Stimulated activated CD8-positive, alpha-beta memory T cell treated with anti-CD3 and anti-CD28 coated beads, Interleukin-15, amount 100 ng/mL, for 4 hours (primary cell): ENCODE results near the gene PROM2.

ENCODE experiments used
- DNase-seq, 2 donors: peaks; one replicate each; pipeline ENCODE4 v3.0.0-alpha.2; 2020; ENCODE audit warnings: low read depth in 2 of 2

The PROM2 gene

DNA sequence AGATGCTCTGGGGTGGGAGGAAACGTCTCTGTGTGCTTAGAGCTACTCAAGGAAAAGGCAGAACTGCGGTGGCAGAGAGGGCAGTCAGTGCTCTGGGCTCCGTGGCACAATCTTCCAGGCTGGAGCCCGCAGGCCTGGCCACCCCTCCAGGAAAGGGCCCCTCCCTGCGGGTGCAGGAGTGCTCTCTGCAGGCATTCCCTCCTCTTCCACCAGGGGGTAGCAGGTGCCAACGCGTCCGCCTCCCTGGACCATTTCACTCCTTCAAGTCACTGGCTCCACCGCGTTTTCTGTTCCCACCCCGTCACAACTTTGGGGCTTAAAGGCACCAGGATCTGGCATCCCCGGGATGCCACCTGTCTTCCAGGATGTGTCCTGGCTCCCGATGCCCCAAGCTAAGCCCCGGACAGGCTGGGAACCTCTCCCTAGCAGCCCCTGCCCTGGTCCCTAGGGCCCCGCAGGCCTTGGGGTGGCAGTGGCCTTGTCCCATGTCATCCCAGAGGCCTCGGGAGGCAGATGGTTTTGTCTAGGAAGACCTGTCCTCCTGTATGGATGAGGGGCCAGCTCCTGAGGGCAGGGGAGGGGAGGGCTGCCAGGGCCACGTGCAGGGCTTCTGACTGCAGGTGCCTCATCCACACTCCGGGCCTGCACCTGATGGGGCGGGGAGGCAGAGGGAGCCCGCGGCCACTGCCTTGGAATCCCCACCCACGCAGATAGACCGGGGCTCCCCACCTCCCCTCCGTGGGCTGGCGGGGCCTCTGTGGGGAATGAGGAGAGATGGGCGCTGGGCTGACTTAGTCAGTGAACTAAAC is 49.3 kb downstream of the PROM2 start:
- no peak for DNase-seq

DNA sequence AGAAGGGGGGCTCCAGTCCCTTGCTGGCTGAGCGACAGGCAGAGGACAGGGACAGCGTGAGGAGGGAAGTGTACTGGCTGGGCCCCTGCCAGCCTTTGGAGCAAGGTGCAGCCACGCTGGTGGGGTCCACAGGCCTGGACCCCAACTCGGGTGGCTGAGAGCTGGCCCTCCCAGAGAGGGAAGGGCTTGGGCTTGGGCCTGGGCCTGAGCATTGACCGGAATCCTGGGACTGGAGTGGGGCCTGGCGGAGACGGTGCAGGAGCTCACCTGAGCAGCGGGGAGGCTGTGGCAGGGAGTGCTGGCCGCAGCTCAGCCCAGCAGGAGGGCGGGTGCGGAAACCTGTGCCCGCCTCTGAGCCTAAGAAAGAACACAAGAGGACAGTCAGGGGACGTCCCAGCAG is 50.8 kb downstream of the PROM2 start:
- no peak for DNase-seq

DNA sequence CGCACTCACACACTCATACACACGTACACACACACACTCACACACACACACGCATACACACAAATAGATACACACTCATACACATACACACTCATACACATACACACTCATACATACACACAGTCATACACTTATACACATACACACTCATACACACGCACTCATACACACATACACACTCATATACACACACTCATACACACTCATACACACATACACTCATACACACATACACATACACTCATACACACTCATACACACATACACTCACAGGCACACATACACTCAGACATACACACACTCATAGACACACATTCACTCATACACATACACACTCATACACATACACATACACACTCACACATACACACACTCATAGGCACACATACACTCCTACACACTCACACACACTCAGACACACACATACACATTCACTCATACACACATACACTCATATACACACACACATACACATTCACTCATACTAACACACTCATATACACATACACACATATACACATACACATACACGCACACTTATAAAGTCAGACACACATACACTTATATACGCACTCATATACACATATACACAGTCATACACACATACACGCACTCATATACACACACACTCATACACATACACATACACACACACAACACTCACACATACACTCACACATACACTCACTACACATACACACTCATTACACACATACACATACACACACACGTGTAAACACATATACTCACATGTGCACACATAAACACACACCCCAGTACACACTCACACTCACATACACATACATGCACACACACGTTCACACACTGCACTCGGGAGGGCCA is 51.6 kb downstream of the PROM2 start:
- DNase-seq = no peak

DNA sequence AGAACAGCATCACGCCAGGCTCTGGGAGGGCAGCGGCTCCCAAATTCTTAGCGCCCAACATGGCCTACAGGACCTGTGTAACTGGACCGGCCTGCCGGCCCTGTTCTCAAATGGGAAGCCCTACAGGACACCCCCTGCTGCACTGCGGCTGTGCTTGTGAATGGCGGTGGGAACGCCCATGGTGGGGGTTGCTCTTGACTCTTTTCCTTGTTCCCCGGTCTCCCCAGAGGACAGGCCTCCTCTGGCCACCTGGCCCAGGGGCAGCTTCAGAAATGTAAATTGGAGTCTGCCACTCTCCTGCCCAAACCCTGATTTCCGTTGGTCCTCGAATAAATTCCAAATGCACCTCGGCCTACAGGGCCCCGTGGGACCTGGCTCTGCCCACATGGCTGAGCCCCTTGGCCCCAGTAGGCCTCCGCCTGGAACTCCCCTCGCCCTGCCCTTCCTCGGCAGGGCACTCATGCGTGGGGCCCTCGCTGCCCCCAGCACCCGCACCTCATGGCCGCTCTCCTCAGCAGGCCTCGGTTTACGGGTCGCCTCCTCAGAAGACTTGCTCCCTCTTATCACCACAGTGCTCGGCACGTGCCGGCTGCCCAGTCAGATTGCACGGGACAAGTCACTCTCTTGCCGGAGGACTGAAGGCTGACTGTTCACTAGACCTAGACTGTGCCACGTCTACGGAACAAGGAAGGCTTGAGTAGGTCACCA is 52.3 kb downstream of the PROM2 start:
- DNase-seq = no peak

DNA sequence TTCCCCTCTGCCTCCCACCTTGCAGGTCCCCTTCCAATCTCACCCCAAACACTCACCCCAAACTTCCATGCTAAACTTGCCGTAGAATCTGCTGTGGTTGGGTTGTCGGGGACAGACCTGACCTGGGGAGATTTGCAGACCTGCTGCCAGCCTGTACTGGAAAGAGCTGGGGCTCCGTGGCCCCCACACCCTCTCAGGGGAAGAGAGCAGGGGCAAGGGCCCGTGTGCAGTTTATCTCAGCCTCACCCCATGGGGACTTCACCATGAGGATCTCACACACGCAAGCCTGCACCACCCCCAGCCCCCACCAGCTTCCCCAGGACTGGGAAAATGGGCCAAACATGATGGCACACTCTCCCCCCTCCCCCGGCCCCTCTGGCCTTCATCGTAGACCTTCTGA is 53.6 kb downstream of the PROM2 start:
- DNase-seq = no peak

DNA sequence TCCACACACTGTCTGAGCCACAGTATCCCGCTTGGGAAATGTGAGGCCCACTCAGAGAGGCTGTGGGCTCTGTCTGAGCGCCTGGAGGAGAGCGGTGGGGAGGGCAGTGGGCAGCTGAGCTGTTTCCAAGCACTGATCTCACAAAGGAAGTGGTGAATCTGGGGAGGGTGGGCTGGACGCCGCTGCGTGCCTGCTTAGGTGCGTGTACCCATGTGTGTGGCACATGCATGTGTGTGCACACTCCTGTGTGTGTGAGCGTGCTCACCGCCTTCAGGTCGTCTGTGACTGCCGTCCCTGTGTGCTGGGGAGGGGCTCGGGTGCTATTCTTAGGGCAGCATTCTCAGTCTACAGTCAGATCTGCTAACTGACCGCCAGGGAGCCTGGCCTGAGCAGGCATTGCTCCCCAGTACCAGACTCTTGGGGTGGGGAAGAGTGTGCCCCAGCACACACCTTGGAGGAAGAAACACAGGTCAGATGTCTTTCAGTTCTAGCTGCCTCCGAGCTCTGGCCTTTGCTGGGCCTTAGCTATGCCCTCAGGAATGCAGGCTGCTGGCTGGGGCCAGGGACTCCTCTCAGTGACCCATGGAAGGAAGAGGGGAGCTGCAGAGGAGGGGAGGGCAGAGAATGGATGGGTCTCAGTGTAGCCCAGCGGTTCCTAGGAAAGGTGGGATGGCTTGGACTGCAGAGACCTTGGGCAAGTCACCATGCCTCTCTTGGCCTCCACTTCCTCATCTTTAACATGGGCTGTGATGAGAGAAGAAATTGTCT is 54.3 kb downstream of the PROM2 start:
- DNase-seq = no peak

DNA sequence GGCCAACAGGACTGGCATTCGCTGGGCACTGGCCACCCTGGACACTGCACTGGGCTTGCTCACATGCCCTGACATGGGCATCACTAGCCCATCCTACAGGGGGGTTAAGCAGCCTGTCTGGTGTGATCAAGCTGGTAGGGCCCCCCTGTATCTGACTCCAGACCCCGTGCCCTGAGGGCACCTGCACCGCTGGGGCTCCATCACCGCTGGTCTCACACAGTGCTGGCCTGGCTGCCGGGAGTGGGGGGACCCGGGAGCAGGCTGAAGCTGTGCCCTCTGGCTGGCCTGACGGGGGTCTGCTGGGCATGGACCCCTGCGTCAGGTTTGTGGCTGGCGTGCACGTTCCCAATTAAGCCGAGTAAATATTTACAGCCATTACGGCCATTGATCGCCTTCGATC is 55.2 kb downstream of the PROM2 start:
- no peak for DNase-seq

DNA sequence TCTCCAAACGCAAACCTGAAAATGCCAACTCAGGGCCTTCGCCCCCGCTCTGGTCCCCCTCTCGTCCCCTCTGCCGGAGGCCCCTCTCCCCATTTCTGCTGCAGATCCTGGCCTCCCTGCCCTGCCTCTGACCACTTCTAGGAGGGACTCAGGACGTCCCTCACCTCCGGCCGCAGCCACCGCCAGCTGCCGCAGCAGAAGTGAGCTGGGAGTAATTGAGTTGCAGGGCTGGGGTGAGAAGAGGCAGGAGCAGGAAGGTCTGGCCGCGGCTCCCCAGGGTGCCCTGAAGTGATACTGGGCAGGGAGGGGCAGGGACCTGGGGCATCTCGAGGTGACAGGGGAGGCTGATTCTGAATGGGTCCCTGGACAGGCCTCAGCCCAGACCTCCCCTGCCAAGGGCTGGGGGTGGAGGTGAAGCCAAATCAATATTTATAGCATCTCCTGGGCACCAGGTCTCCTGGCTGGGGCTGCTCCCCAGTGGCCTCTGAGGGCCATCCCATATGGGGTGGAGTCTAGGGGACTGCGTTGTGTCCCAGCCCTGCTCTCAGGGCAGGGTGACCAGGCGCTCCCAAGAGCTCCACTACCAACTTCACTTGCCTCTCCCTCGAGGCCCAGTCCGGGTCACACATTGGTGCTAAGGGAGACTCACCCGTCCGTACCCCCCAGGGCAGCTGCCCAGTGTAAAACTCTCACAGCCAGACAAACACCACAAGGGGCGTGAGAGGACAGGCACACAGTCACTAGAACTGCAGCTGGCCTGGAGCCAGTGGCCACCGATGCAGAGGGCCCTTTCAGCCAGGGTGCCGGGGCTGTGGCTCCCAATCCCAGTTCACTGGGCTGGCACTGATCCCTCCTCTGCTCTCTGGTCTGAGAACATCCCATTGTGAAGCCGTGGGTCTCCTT is 55.9 kb downstream of the PROM2 start:
- DNase-seq = no peak

DNA sequence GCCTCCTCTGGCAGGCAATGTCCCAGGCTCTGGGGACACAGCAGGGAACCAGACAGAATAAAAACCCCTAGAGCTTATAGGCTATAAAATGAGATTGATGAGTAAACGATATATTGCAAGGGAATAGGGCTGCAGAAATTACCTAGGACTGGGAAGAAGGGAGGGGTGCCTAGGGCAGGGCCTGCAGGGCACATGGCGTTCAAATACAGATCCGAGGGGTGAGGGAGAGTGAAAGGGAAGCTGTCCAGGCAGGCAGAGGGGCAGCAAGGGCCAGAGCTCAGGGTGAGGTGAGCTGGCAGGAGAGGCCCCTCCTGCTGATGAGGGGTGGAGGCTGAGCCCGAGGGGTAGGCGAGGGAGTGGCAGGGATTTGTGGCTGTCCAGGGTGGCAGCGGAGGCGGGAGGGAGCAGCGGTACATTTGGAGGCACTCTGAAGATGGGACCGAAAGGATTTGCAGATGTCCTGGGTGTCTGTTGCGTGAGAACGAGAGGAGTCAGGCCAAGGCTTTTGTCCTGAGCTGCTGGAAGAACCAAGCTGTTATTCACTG is 56.6 kb downstream of the PROM2 start:
- DNase-seq = no peak

DNA sequence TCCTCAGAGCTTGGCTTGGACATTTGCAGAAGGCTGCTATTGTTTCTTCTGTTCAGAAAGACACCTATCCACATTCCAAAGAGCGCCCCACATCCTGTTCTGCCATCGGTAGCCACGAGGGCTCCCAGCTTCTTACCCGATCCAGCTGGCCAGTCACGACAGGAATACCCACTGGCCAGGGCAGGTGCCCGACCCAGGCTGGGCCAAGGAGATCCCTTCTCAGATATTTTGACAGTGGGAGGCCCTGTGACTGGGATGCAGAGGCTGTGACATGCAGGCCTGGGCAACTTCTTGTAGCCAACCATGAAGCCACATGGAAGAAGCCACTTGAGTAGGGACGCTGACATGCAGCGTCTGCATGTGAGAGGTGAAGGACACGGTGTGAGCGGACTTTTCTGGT is 57.4 kb downstream of the PROM2 start:
- no peak for DNase-seq

DNA sequence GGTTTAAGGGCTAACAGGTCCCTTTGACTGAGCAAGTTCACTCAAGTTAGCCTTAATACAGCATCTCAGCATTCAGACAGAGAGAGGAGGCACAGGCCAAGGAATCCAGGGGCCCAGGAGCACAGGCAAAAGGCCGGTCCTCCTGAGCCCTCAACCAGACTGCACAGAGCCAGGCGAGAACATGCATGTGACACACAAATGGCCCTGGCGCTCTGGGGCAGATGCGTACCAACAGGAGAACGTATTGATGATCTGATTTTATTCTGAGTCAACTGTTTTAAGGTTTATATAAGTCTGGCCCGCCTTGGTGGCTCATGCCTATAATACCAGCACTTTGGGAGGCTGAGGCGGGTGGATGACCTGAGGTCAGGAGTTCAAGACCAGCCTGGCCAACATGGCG is 57.8 kb downstream of the PROM2 start:
- DNase-seq = no peak

DNA sequence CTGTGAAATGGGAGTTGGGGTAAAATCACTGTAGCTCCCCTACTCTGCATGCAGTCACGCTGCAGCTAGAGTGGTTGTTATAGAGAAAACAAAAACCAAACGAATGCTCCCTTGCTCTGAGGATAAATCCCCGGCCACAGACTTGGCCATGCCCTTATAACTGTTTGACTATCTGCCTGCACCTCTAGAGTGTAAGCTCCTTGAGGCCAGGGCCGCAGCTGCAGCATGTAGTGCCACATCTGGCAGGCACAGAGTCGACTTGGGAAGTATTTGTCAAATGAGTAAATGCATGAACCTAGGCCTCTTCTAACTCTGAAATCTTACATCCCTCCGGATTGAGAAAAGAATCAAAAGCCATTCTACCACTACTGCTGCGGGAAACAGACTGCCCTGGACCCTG is 58.8 kb downstream of the PROM2 start:
- DNase-seq = no peak

DNA sequence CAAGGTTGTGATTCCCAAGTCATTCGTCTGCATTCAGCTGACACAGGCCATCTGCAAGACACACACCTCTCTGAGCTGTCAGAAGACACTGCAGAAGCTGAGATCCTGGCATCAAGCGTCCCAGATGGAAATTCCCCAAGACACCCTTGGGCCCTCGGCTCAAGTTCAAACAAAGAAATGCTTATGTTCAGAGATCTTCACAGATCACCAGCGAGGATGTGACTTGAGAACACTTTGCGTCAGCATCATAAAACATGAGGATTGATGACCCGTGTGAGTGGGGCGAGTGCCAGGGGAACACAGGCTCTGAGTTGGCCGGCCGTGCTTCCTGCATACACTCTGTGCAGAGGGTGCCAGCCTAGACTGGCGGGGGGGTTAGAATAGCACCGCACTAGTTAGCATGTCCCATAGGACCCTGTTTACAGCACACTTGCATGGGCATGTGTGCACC is 59.7 kb downstream of the PROM2 start:
- DNase-seq = no peak

DNA sequence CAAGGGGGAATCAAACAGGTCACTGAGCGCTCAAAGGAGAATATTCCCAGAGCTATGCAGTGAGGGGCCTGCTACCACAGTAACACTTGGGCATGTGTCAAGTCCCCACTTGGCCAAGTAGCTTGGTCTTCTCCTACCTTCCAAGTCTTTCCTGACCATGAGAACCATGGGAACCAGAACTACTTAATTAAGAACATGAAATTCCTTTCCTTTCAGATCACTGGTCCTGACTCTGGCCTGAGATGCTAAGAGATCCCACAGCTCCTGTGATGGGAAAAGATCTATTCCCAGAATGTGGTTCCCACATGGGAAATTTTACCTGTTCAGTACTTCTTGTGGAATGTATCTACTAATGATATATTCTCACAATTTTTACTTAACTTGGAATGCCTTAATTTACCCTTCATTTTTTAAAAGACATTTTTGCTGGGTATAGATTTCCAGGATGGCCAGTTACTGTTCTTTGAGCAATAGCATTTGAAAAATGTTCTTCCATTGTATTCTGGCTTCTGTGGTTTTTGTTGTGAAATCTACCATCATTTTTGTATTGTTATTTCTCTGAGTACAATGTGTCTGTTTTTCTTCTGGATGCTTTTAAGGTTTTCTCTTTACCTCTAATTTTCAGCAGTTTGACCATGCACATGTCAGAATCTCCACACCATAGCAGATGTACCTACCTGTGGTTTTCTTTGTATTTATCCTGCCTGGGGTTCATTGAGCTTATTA is 60.8 kb downstream of the PROM2 start:
- no peak for DNase-seq

DNA sequence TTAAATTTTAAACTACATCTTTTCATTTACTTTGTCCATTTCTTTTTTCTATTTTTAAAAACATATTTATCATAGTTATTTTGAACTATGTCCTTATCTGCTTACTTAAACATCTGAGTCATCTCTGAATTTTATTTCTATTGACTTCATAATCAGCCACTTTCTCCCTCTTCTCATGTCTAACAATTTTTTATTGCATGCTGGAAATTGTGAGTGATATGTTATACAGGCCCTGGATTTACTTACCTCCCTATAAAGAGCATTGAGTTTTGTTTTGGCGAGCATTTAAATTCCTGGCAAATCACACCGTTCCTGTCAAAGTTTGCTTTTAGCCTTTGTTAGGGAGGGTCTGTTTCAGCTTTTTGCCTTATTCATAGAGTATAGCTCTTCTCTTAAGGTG is 62.2 kb downstream of the PROM2 start:
- DNase-seq = no peak

DNA sequence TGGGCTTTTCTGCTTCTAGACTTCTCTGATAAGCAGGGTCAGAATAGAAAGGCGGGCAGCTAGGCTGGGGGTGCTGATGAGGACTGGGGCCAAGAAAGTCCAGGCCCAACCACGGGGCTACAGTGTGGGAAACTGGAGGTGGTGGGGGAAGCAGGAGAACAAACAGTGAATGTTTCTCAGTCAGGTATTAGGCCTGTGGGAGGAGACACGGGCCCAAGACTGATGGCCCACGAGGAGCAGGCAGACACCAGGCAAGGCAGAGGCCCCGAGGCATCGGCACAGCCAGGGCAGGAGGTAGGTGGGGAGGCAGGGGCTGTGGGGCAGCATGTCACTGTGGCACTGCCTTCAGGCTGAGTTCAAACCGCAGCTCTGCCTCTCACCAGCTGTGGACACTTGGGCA is 63.6 kb downstream of the PROM2 start:
- no peak for DNase-seq
